GM23248 (cell line): ENCODE results near the gene KCNK6.

Experiments used
- EZH2 ChIP-seq: fragments of 200-600 bp; sonication (generic); IDR thresholded peaks from 2 replicates; pipeline ENCODE4 v1.6.1; 2018; ENCODE audit warnings: antibody characterized with exemption, mild to moderate bottlenecking; ENCODE audit not compliant: insufficient read depth, poor library complexity, severe bottlenecking
- EZH2phosphoT487 ChIP-seq: fragments of 200-600 bp; sonication (generic); IDR thresholded peaks from 2 replicates; pipeline ENCODE4 v1.6.1; 2018; ENCODE audit warnings: antibody characterized with exemption, moderate library complexity, mild to moderate bottlenecking, low read depth; ENCODE audit not compliant: insufficient read depth

DNA sequence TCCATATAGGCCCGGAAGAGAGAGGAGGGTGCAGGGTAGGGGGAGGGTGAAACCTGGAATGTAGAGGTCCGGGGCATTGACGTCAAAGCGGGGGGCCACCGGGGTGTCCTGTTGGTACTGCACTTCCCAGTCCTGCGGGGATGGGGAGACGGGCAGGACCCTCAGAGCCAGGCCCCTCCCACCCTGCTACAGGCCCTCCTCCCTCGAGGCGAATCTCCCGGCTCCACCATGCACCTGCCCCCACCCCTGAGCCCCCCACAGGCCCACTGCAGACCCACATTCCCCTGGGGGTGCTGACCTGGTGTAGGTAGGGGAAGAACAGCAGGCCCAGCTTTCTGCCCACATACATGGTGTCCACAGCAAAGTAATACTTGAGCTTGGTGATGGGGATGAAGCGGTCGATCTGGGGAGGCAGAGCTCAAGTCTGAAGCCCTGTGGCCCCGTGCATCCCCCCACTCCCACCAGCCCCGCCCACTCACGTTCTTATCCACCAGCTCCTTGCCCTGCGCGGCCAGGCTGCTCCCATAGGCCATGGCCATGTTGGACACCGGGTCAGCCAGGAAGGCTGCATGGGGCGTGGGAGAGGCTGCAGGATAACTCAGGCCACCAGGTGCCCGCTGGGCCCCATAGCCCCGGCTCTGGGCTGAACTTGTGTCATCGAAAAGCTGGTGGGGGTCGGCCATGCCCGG, 10.6 kb upstream of the KCNK6 start:
- TF ChIP-seq EZH2 (no peak), EZH2phosphoT487 (no peak)
